ENCODE results near the gene ZPR1. TPM values are rescaled to one million over a fixed set of nuclear protein-coding genes. Genes with fewer than 3 reads are reported as not detected.
"Not testable (repeated sequence)": the region's sequence is repeated elsewhere in the genome, so short reads cannot be mapped to it uniquely, and the experiment has no call there.

ZPR1 gene
- total RNA-seq, 1 donor from 2014 or later, result 67.8 TPM

- intact Hi-C loops (cut with micrococcal nuclease), result no loop called here
These were observed 38.3 kb upstream of the ZPR1 start for GRCh38 chr11:116825854-116826750.

DNA sequence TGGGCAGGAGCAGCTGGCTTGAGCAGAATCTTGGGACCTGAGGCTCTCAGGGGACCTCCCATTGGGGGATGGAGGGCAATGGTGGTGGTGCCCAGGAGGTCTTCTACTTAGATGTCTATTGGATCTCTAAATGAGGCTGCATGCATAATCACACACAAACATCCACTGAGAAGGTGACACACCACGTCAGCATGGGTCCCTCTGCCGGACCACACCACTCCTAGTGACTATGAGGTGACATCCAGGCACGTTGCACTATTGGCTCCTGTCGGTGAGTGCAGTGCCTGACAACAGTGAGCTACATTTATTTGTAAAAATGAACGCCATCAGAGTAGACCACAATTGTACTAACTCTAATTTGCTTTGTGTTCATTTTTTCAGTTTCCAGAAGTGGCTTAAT, 37.6 kb upstream of the ZPR1 start:
- intact Hi-C loops (cut with micrococcal nuclease), result no loop called here

GRCh38 chr11:116823031-116823843, 35.4 kb upstream of the ZPR1 start, which contains the start of gene APOA4:
Gene APOA4, minus strand, starts transcription at chr11:116823304. Its CDS starts 113 bp downstream, at chr11:116823191.
- intact Hi-C loops (cut with micrococcal nuclease), result no loop called here

DNA sequence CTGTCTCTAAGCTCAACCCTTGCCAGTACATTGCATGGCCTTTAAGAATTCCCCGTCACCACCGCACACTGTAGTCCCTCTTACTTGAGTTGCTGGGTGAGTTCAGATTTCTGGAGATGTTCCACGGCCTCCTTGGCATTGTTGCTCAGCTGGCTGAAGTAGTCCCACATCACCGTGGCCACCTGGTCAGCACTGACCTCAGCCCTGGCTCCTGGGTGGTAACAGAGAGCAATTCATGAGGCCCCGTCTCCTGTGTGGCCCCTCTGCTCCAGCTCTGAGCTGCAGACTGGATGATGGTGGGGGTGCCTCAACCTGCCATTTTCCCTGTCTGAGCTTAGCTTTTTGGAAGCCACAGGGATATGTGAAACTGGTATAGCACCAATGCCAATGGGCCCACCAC, 34.8 kb upstream of the ZPR1 start:
- intact Hi-C loops (cut with micrococcal nuclease), result no loop called here

DNA sequence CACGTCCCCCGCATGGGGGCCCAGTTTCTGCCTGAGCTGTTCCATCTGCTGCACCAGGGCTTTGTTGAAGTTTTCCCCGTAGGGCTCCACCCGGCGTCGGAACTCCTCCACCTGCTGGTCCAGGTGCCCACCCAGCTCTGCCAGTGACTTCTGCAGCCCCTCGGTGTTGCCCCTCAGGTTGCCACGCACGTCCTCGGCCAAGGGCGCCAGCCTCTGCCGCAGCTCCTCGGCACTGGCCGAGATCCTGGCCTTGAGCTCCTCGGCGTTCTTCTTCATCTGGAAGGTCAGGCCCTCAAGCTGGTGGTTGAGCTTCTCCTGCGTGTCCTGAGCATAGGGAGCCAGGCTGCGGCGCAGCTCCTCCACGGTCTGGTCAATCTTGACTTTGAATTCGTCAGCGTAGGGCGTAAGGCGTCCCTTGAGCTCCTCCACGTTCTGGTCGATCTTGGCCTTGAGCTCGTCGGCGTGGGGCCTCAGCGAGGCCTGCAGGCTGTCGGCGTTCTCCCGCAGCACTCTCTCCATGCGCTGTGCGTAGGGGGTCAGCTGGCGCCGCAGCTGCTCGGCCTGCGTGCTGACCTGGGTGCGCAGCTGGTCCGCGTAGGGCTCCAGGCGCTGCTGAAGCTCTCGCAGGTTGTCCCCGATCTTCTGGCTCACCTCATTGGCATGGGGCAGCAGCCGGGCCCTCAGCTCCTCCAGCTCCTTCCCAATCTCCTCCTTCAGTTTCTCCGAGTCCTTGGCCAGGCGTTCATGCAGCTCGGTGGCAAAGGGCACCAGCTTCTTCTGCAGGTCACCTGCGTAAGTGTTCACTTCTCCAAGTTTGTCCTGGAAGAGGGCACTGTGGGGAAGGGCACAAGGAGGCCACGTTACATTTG, 33.5 kb upstream of the ZPR1 start:
- intact Hi-C loops (cut with micrococcal nuclease), result no loop called here

GRCh38 chr11:116819049-116819448, 31.2 kb upstream of the ZPR1 start:
- intact Hi-C loops (cut with micrococcal nuclease), result no loop called here

DNA sequence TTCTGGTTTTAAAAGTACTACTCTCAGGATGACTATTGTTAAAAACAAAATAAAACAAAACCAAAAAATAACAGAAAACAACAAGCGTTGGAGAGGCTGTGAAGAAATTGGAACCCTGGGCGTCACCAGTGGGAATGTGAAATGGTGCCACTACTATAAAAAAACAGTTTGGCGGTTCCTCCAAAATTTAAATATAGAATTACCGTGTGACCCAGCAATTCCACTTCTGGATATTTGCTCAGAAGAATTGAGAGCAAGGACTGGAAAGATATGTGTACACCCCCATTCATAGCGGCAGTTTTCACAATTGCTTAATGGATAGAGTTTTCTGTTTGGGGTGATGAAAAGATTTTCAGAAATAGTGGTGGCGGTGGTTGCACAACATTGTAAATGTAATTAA, 26.7 kb upstream of the ZPR1 start:
- intact Hi-C loops (cut with micrococcal nuclease), result no loop called here

DNA sequence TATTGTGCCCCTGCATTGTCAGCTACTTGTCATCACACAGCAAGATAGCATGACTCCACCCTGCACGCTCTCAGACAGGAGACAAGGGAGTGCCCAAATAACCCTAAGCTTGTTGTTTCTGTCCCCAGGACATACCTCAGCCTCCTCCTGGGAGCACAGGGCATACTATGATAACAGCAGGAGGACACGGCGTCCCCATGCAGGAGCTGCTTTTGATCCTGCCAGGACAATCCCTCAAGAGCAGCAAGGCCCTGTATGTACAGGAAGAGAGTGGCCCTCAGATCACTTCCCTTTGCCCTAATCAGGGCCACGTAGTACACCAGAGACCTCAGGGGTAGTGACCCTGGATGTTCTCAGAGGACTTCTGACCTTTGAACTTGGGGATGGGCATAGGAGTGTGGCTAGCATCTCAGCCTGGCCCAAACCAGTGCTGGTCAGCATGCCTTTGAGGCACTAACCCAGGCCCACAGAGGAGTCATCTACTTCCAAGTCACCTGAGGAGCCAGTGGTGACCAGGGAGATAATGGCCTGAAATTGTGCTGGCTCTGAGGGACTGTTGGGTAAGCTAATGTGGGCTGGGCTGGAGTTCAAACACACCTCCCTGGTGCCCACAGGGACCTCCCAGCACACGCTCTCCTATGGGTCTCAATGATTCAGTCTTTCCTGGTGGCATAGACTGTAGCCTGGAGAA, 26.1 kb upstream of the ZPR1 start:
- intact Hi-C loops (cut with micrococcal nuclease), result no loop called here

GRCh38 chr11:116813170-116813569, 25.3 kb upstream of the ZPR1 start:
- intact Hi-C loops (cut with micrococcal nuclease), result no loop called here

GRCh38 chr11:116812109-116812508, 24.3 kb upstream of the ZPR1 start:
- intact Hi-C loops (cut with micrococcal nuclease), result no loop called here

DNA sequence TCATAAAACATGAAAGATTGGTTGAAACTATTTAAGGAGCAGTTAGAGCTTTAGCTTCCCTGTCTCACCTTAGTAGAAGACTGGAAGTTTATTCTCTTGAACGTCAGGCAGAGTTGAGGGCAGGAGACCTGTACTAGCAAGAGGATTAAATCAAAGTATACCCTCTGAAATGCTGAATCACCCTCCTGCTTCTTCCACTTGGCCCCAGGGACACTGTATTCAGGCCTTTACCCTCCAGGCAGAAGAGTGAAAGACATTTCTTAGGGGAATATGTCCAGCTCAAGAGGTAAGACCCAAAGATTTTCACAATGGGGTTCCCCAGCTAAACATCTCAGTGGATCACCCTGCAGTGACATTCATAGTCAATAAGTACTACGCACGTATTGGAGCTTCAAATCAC, 23.4 kb upstream of the ZPR1 start:
- intact Hi-C loops (cut with micrococcal nuclease), result no loop called here

GRCh38 chr11:116808262-116809175, 20.7 kb upstream of the ZPR1 start:
- intact Hi-C loops (cut with micrococcal nuclease), result no loop called here

DNA sequence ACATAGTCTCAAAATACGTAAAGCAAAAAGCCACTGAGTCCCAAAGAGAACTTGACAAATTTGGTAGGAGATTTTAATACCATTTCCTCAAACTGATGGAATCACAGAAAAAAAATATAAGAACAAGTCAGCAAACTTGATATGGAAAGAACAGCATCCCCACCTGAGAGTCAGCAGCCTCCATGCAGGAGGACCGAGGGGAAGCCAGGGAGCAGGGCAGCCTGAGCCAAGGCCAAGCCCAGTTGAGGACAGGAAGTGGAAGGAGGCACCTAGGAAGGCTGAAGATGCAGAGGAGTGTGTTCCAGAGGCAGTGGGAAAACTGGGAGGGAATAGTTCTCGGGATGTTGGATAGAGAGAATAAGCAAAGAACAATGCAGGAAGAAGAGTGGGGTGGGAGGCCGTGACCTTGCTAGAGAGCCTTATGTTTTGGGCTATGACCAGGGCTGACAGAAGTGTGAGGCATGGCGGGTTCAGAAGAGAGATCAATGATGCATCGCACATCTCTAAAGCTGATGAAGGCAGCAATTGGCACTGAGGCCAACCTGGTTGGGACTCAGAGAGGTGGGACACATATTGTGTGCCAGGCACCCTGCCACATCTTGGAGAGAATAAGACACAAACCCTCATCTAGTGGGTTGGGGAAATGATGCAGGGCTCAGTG, 19.9 kb upstream of the ZPR1 start:
- intact Hi-C loops (cut with micrococcal nuclease), result no loop called here

DNA sequence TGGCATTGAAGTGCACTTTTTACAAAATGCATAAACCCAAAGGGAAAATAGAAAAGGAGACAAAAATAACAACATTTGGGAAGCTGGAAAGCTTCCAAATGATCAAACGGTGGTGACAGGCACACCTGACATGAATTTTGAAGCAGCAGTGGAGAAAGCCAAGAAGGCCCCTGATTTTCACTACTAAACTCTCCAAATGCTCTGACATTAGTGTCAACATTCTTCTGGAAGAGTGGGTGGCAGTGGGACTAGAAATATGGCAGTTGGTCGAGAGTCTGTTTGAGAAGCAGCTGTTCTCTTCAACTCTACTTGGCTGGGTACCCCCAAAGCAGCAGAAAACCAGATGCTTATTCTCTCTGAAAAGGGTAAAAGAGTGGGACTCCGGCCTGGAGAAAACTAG, 16.2 kb upstream of the ZPR1 start:
- intact Hi-C loops (cut with micrococcal nuclease), result no loop called here

DNA sequence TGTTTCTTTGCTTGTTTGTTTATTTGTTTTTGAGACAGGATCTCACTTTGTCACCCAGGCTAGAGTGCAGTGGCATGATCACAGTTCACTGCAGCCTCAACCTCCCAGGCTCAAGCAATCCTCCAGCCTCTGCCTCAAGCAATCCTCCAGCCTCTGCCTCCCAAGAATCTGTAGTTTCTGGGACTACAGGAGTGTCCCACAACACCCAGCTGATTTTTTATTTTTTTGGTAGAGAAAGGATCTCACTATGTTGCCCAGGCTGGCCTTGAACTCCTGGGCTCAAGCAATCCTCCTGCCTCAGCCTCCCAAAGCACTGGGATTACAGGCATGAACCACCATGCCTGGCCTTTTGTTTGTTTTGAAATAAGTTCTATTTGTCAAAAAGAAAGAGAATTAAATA, 13.8 kb upstream of the ZPR1 start:
- intact Hi-C loops (cut with micrococcal nuclease), result not testable (repeated sequence)

DNA sequence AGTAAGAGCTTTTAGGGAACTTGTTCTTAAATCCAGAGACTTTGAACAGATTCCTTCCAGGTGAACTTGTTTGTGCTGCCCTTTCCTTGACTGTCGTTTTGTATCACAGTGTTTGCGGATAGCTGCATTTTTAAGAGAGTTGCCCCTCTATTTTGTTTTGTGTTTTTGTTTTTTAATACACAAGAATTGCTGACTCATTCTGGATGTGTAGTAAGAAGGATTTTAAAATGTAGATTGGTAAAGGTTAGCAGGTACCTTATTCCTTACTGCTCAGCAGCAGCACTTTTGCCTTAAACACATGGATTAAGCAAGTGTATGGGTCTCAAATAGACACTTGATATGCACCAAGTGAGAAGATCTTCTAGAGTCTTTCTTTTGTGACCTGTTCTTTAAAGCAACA, 12.8 kb upstream of the ZPR1 start:
- intact Hi-C loops (cut with micrococcal nuclease), result no loop called here

GRCh38 chr11:116798368-116798767, 10.5 kb upstream of the ZPR1 start:
- intact Hi-C loops (cut with micrococcal nuclease), result no loop called here

- intact Hi-C loops (cut with micrococcal nuclease), result no loop called here
These were observed 10.0 kb upstream of the ZPR1 start for GRCh38 chr11:116797816-116798215.

DNA sequence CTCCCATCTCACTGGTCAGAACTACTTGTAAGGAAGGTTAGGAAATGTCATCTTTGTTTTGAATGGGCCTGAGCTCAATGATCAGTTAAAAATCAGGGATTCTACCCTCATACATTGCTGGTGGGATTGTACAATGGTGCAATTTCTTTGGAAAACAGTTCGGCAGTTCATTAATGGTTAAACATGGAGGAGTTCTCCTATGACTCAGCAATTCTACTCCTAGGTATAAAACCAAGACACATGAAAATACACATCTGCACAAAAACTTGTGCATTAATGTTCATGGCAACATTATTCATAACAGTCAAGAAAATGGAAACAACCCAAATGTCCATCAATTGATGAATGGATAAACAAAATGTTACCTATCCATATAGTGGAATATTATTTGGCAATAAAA, 8.7 kb upstream of the ZPR1 start:
- intact Hi-C loops (cut with micrococcal nuclease), result no loop called here

Measured in T-helper 2 cell treated with Interferon-gamma antibody and Interleukin-4, amounts not matched to agents 100 ng/mL and 5 ng/mL, for 36 hours (primary cell).